Measurements from ENCODE around the gene AXIN1.
"Not testable (repeated sequence)": the region's sequence is repeated elsewhere in the genome, so short reads cannot be mapped to it uniquely, and the experiment has no call there.

The AXIN1 gene

GRCh38 chr16:280991-281659 is 71.4 kb downstream of the AXIN1 start:
- DNase-seq, result no peak

GRCh38 chr16:280552-280951 is 72.0 kb downstream of the AXIN1 start, which contains the start of gene ARHGDIG:
Gene ARHGDIG (plus strand): TSS chr16:280591. CDS start chr16:280681, 90 bp downstream.
- no peak for DNase-seq

- DNase-seq, result no peak
Measured at GRCh38 chr16:280005-280460, 72.5 kb downstream of the AXIN1 start.

- DNase-seq, result no peak
Measured at GRCh38 chr16:279531-279930, 73.0 kb downstream of the AXIN1 start.

- DNase-seq, result peak; percentile 15
Measured at GRCh38 chr16:278863-279366, 73.6 kb downstream of the AXIN1 start.

- no peak for DNase-seq
Measured at GRCh38 chr16:276426-277077, 76.0 kb downstream of the AXIN1 start.

GRCh38 chr16:275786-276232 is 76.7 kb downstream of the AXIN1 start, which contains the start of gene RGS11:
Gene RGS11 (minus strand): TSS chr16:275944. CDS start chr16:275911, 33 bp downstream.
- DNase-seq, result no peak

GRCh38 chr16:275041-275641 is 77.4 kb downstream of the AXIN1 start:
- no peak for DNase-seq

GRCh38 chr16:273547-274421 is 78.7 kb downstream of the AXIN1 start:
- no peak for DNase-seq

GRCh38 chr16:272633-273546 is 79.6 kb downstream of the AXIN1 start:
- no peak for DNase-seq

- no peak for DNase-seq
Measured at GRCh38 chr16:270381-271255, 81.9 kb downstream of the AXIN1 start.

- DNase-seq, result no peak
Measured at GRCh38 chr16:269061-269796, 83.3 kb downstream of the AXIN1 start.

GRCh38 chr16:268141-269053 is 84.1 kb downstream of the AXIN1 start:
- no peak for DNase-seq

- not testable (repeated sequence) for DNase-seq
Measured at GRCh38 chr16:267562-267961, 85.0 kb downstream of the AXIN1 start.

GRCh38 chr16:266258-267164 is 86.0 kb downstream of the AXIN1 start:
- DNase-seq, result no peak

- DNase-seq, result no peak
Measured at GRCh38 chr16:265711-266110, 86.8 kb downstream of the AXIN1 start.

GRCh38 chr16:265002-265529 is 87.5 kb downstream of the AXIN1 start:
- DNase-seq, result no peak
